Mesenchymal stem cell (in vitro differentiated cells and primary cell): ENCODE data around the gene TYROBP.
"Not testable (repeated sequence)": the region's sequence is repeated elsewhere in the genome, so short reads cannot be mapped to it uniquely, and the experiment has no call there.

Experiments used
- DNase-seq: peaks from one replicate; pipeline ENCODE4 v3.0.0-alpha.2; 2013
- H2AFZ ChIP-seq: one replicate; pipeline ENCODE4 v1.6.1; 2013; ENCODE audit warnings: low read depth, mild to moderate bottlenecking, control low read depth, inconsistent platforms, low read length, moderate library complexity
- H2AK5ac ChIP-seq: 2 replicates; pipeline ENCODE4 v1.6.1; 2013; ENCODE audit warnings: low read length, moderate library complexity, mild to moderate bottlenecking, inconsistent platforms; ENCODE audit not compliant: severe bottlenecking
- H2BK120ac ChIP-seq: one replicate; pipeline ENCODE4 v1.6.1; 2013; ENCODE audit warnings: low read depth, mild to moderate bottlenecking, inconsistent platforms, low read length, moderate library complexity
- H2BK12ac ChIP-seq, 2 experiments: one replicate each; pipeline ENCODE4 v1.6.1; 2013; ENCODE audit warnings: inconsistent platforms in 2 of 2, low read length in 2 of 2, mild to moderate bottlenecking in 2 of 2, moderate library complexity in 2 of 2, control low read depth in 1 of 2
- H2BK15ac ChIP-seq: one replicate; pipeline ENCODE4 v1.6.1; 2013; ENCODE audit warnings: mild to moderate bottlenecking, low read depth, inconsistent platforms; ENCODE audit not compliant: poor library complexity, severe bottlenecking
- H2BK5ac ChIP-seq: 2 replicates; pipeline ENCODE4 v1.6.1; 2013; ENCODE audit warnings: low read depth, mild to moderate bottlenecking, low read length, control low read depth, inconsistent platforms; ENCODE audit not compliant: poor library complexity, severe bottlenecking
- H3K14ac ChIP-seq, 2 experiments: one replicate each; pipeline ENCODE4 v1.6.1; 2013; ENCODE audit warnings: inconsistent platforms in 2 of 2, low read length in 2 of 2, control low read depth in 1 of 2, mild to moderate bottlenecking in 1 of 2, moderate library complexity in 1 of 2
- H3K18ac ChIP-seq, 2 experiments: one replicate each; pipeline ENCODE4 v1.6.1; 2013; ENCODE audit warnings: inconsistent platforms in 2 of 2, low read length in 2 of 2, control low read depth in 1 of 2, low read depth in 1 of 2, mild to moderate bottlenecking in 1 of 2
- H3K23ac ChIP-seq, 2 experiments: one replicate each; pipeline ENCODE4 v1.6.1; 2013; ENCODE audit warnings: inconsistent platforms in 2 of 2, low read length in 2 of 2, mild to moderate bottlenecking in 2 of 2, moderate library complexity in 2 of 2, control low read depth in 1 of 2
- H3K27ac ChIP-seq: 2 replicates; pipeline ENCODE4 v1.5.1; 2013; ENCODE audit warnings: mild to moderate bottlenecking, moderate library complexity, low read length, control low read depth, inconsistent platforms; ENCODE audit not compliant: poor library complexity, severe bottlenecking
- H3K27me3 ChIP-seq, 2 experiments: 2 replicates each; pipeline versions ENCODE4 v1.6.1 to v1.7.0; 2013; ENCODE audit warnings: low read length in 2 of 2, mild to moderate bottlenecking in 2 of 2, moderate library complexity in 2 of 2, control low read depth in 1 of 2, inconsistent platforms in 1 of 2; ENCODE audit not compliant: control insufficient read depth in 1 of 2, insufficient read depth in 1 of 2
- H3K36me3 ChIP-seq, 2 experiments: 2 replicates each; pipeline versions ENCODE4 v1.6.1 to v1.7.0; 2013; ENCODE audit warnings: low read length in 2 of 2, control low read depth in 1 of 2, inconsistent platforms in 1 of 2, low read depth in 1 of 2, mild to moderate bottlenecking in 1 of 2; ENCODE audit not compliant: insufficient read depth in 2 of 2, control insufficient read depth in 1 of 2
- H3K4ac ChIP-seq, 2 experiments: one replicate each; pipeline ENCODE4 v1.6.1; 2013; ENCODE audit warnings: inconsistent platforms in 2 of 2, low read length in 2 of 2, mild to moderate bottlenecking in 2 of 2, moderate library complexity in 2 of 2, control low read depth in 1 of 2, low read depth in 1 of 2
- H3K4me1 ChIP-seq: 2 replicates; pipeline ENCODE4 v1.6.1; 2013; ENCODE audit warnings: low read depth, low read length, control low read depth; ENCODE audit not compliant: control insufficient read depth, insufficient read depth
- H3K4me2 ChIP-seq: 2 replicates; pipeline ENCODE4 v1.6.1; 2013; ENCODE audit warnings: low read length, mild to moderate bottlenecking, inconsistent platforms; ENCODE audit not compliant: poor library complexity, severe bottlenecking
- H3K4me3 ChIP-seq, 2 experiments: 2 replicates each; pipeline versions ENCODE4 v1.5.1 to v1.7.0; 2013; ENCODE audit warnings: low read length in 2 of 2, mild to moderate bottlenecking in 2 of 2, control low read depth in 1 of 2, low read depth in 1 of 2; ENCODE audit not compliant: insufficient read depth in 1 of 2
- H3K79me1 ChIP-seq: replicated peaks from 2 replicates; pipeline ENCODE4 v1.6.1; 2013; ENCODE audit warnings: mild to moderate bottlenecking, control low read depth, low read length, inconsistent platforms; ENCODE audit not compliant: poor library complexity, severe bottlenecking
- H3K9ac ChIP-seq: 2 replicates; pipeline ENCODE4 v1.7.0; 2013; ENCODE audit warnings: mild to moderate bottlenecking, low read length, moderate library complexity
- H3K9me3 ChIP-seq: 2 replicates; pipeline ENCODE4 v1.7.0; 2013; ENCODE audit warnings: mild to moderate bottlenecking, low read length; ENCODE audit not compliant: control insufficient read depth
- H4K8ac ChIP-seq: one replicate; pipeline ENCODE4 v1.6.1; 2013; ENCODE audit warnings: inconsistent platforms, mild to moderate bottlenecking, low read length, moderate library complexity
- H4K91ac ChIP-seq: one replicate; pipeline ENCODE4 v1.6.1; 2013; ENCODE audit warnings: mild to moderate bottlenecking, low read length, inconsistent platforms
- WGBS: methylation state at CpG from one replicate; pipeline ENCODE4 v1.1.7; 2013; ENCODE audit warnings: mixed read lengths; 5-methylcytosine and 5-hydroxymethylcytosine counted together

TYROBP gene

DNA sequence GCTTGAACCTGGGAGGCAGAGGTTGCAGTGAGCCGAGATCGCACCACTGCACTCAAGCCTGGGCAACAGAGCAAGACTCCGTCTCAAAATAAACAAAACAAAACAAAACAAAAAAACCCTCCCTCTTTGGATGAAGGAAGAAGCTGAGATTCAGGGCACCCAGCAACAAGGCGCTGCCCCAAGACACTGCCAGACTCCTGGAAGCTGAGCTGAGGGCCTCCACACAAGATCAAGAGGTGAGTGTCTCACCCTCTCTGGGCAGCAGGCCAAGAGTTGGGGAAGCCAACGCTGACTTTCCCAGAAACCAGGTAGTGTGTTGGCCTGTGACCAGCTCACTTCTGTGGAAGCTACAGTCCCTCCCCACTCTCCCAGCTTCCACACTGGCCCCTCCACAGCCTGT is 3.7 kb upstream of the TYROBP start:
- Histone ChIP-seq H3K4me3 (no peak overlapping the region), H3K4me2 (no peak overlapping the region), H3K27me3 (peaks cover 0 to 2% of the 10 kb centered on the region in 2 experiments), H3K23ac (no peak overlapping the region), H3K9me3 (no peaks in the 10 kb centered on the region), H2BK15ac (no peak overlapping the region), H2AK5ac (no peak overlapping the region), H4K8ac (no peak overlapping the region), H3K79me1 (no peaks in the 10 kb centered on the region), H3K14ac (no peak overlapping the region), H4K91ac (no peak overlapping the region), H2AFZ (no peak overlapping the region), H3K27ac (no peak overlapping the region), H3K9ac (no peak overlapping the region), H3K18ac (no peak overlapping the region), H2BK5ac (no peak overlapping the region), H3K4me1 (peaks cover 3% of the 10 kb centered on the region), H3K4ac (no peak overlapping the region), H3K36me3 (no peaks in the 10 kb centered on the region), H2BK120ac (no peak overlapping the region), H2BK12ac (no peak overlapping the region)
- DNase-seq = no peak
- WGBS = 67% methylated on average over 3 of the region's 5 CpGs

- Histone ChIP-seq H3K27me3 (no peaks in the 10 kb centered on the region), H2AK5ac (no peak overlapping the region), H2BK5ac (no peak overlapping the region), H3K4me3 (no peak overlapping the region), H3K23ac (no peak overlapping the region), H3K4me1 (peaks cover 3% of the 10 kb centered on the region), H3K4me2 (no peak overlapping the region), H2AFZ (no peak overlapping the region), H2BK15ac (no peak overlapping the region), H4K91ac (no peak overlapping the region), H2BK12ac (no peak overlapping the region), H3K9me3 (no peaks in the 10 kb centered on the region), H3K36me3 (no peaks in the 10 kb centered on the region), H3K79me1 (no peaks in the 10 kb centered on the region), H3K4ac (no peak overlapping the region), H2BK120ac (no peak overlapping the region), H3K9ac (no peak overlapping the region), H3K14ac (no peak overlapping the region), H3K18ac (no peak overlapping the region), H3K27ac (no peak overlapping the region), H4K8ac (no peak overlapping the region)
- DNase-seq = no peak
- WGBS = 55% methylated on average over 3 of the region's 3 CpGs
Measured at GRCh38 chr19:35911173-35911572, 3.1 kb upstream of the TYROBP start.

- H3K23ac ChIP-seq, H3K9ac ChIP-seq, H2BK12ac ChIP-seq, H3K4me1 ChIP-seq, H2BK15ac ChIP-seq, H3K14ac ChIP-seq, H3K18ac ChIP-seq, DNase-seq, H3K9me3 ChIP-seq, H3K4ac ChIP-seq, H3K79me1 ChIP-seq, H2AK5ac ChIP-seq, H3K4me2 ChIP-seq, H4K8ac ChIP-seq, H3K4me3 ChIP-seq, H2BK5ac ChIP-seq, H3K36me3 ChIP-seq, H3K27me3 ChIP-seq, H4K91ac ChIP-seq, H2AFZ ChIP-seq, H2BK120ac ChIP-seq, H3K27ac ChIP-seq: not testable (repeated sequence)
- WGBS = 94% methylated on average over 13 of the region's 14 CpGs
Measured at GRCh38 chr19:35910355-35910754, 2.3 kb upstream of the TYROBP start.

DNA sequence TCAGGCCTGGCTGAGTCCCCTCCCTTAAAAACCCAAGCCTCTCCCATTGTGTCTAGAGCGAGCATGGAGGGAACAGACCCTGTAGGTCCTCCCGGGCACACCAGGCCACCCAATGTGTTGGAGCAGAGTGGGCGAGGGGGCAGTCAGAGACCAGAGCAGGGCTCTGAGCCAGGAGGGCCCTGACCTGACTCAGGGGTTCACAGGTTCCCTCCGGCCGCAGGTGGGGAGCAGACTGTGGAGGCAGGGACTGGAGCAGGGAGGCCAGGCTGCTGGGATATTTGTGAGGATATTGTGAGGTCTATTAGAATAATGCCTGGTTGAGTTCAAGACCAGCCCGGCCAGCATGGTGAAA is 1.6 kb upstream of the TYROBP start:
- Histone ChIP-seq H3K4me2 (no peak overlapping the region), H4K91ac (no peak overlapping the region), H3K4ac (peak overlapping the region in 1 of 2 experiments; percentile 13), H3K9ac (no peak overlapping the region), H2BK5ac (no peak overlapping the region), H2AFZ (no peak overlapping the region), H3K27ac (no peak overlapping the region), H3K4me3 (no peak overlapping the region), H3K18ac (peak overlapping the region in 1 of 2 experiments; percentile 26), H3K23ac (no peak overlapping the region), H2BK120ac (no peak overlapping the region), H3K36me3 (no peaks in the 10 kb centered on the region), H2BK12ac (no peak overlapping the region), H2BK15ac (no peak overlapping the region), H3K79me1 (no peaks in the 10 kb centered on the region), H4K8ac (peak overlapping the region; percentile 9), H3K9me3 (no peaks in the 10 kb centered on the region), H3K4me1 (peaks cover 3% of the 10 kb centered on the region), H2AK5ac (no peak overlapping the region), H3K27me3 (no peaks in the 10 kb centered on the region), H3K14ac (no peak overlapping the region)
- WGBS = 88% methylated on average over 6 of the region's 6 CpGs
- DNase-seq = no peak
